Measurements from ENCODE around the gene ZIC1.

DNA sequence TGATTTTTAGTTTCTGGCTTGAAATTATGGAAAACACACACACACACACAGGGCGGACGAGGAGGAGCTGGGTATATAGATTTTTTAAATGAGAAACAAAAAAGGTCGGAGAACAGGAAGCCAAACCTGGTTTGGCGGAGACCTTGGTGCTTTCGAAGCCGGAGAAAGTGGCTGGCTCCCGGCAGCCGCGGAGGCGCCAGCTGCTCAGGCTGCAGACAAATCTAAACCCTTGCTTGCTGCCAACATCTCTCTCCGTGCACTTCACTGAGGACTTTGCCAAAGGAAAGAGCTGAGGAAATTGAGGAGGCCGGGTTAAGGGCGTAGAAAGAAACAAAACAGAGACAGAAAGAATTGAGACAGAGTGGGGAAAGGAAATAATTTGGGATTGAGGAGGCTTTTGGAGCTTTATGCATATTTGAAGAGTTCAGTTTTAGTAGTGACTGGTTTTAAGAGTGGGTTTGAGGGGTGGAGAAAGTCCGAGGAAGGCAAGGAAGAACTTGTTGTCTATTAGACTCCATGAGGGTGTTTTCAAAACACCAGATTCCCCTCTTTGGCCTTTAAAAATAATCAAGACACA is 2.2 kb downstream of the ZIC1 start:
- TF ChIP-seq SUZ12 (IDR thresholded peaks at IDR 0.05; ENCODE audit: extremely low read depth, insufficient read depth, insufficient read length) (no peak), ZNF274 (IDR thresholded peaks at IDR 0.05; ENCODE audit: low read depth, low read length) (no peak)

Measured in NT2/D1 (cell line).